Astrocyte (in vitro differentiated cells and primary cell): Measurements from ENCODE around the gene ZSWIM4. TPM values are rescaled to one million over a fixed set of nuclear protein-coding genes. Genes with fewer than 3 reads are reported as not detected.

Experiments
- DNase-seq: peaks from one replicate; pipeline ENCODE4 v3.0.0-alpha.2; 2010; ENCODE audit warnings: low read depth
- FAIRE-seq: peaks from 2 replicates; lab custom pipeline; 2011; peaks lifted over from hg19 to GRCh38; lab: Jason Lieb, UNC
- H2AFZ ChIP-seq: 2 replicates; pipeline ENCODE4 v1.6.0; 2012; ENCODE audit warnings: low read depth, low read length, inconsistent platforms
- H3K27ac ChIP-seq: 2 replicates; pipeline ENCODE4 v1.5.1; 2011; ENCODE audit warnings: low read depth, low read length, inconsistent platforms
- H3K27me3 ChIP-seq: 2 replicates; pipeline ENCODE4 v1.6.0; 2011; ENCODE audit warnings: low read length, inconsistent platforms; ENCODE audit not compliant: insufficient read depth
- H3K36me3 ChIP-seq: 2 replicates; pipeline ENCODE4 v1.5.1; 2011; ENCODE audit warnings: low read length, inconsistent platforms; ENCODE audit not compliant: insufficient read depth
- H3K4me1 ChIP-seq: 2 replicates; pipeline ENCODE4 v1.5.1; 2011; ENCODE audit warnings: low read length, inconsistent platforms; ENCODE audit not compliant: insufficient read depth
- H3K4me2 ChIP-seq: 2 replicates; pipeline ENCODE4 v1.6.0; 2012; ENCODE audit warnings: low read length, inconsistent platforms
- H3K4me3 ChIP-seq: 2 replicates; pipeline ENCODE4 v1.5.1; 2011; ENCODE audit warnings: low read depth, mild to moderate bottlenecking, low read length, inconsistent platforms; ENCODE audit not compliant: insufficient read depth
- H3K79me2 ChIP-seq: 2 replicates; pipeline ENCODE4 v1.6.0; 2012; ENCODE audit warnings: mild to moderate bottlenecking, low read length, inconsistent platforms; ENCODE audit not compliant: insufficient read depth
- H3K9ac ChIP-seq: 2 replicates; pipeline ENCODE4 v1.6.0; 2012; ENCODE audit warnings: mild to moderate bottlenecking, low read length, inconsistent platforms
- H3K9me3 ChIP-seq: 2 replicates; pipeline ENCODE4 v1.5.1; 2012; ENCODE audit warnings: low read depth, mild to moderate bottlenecking, low read length, inconsistent platforms; ENCODE audit not compliant: insufficient read depth
- H4K20me1 ChIP-seq: 2 replicates; pipeline ENCODE4 v1.6.0; 2012; ENCODE audit warnings: low read length, inconsistent platforms; ENCODE audit not compliant: insufficient read depth
- H3K27ac Mint-ChIP-seq: one replicate; pipeline ENCODE4 v1.8.0; 2021; ENCODE audit warnings: mild to moderate bottlenecking, mixed read lengths; ENCODE audit not compliant: unreplicated experiment
- H3K27me3 Mint-ChIP-seq: one replicate; pipeline ENCODE4 v1.8.0; 2021; ENCODE audit warnings: low read depth, mixed read lengths; ENCODE audit not compliant: unreplicated experiment
- H3K36me3 Mint-ChIP-seq: one replicate; pipeline ENCODE4 v1.8.0; 2021; ENCODE audit warnings: low read depth, mixed read lengths; ENCODE audit not compliant: unreplicated experiment
- H3K4me1 Mint-ChIP-seq: one replicate; pipeline ENCODE4 v1.8.0; 2021; ENCODE audit warnings: low read depth, mixed read lengths; ENCODE audit not compliant: unreplicated experiment
- H3K4me3 Mint-ChIP-seq: one replicate; pipeline ENCODE4 v1.8.0; 2021; ENCODE audit warnings: mild to moderate bottlenecking, moderate library complexity, mixed read lengths; ENCODE audit not compliant: unreplicated experiment
- H3K9me3 Mint-ChIP-seq: one replicate; pipeline ENCODE4 v1.8.0; 2021; ENCODE audit warnings: mild to moderate bottlenecking, mixed read lengths; ENCODE audit not compliant: unreplicated experiment
- CTCF ChIP-seq: IDR thresholded peaks from 2 replicates; pipeline ENCODE4 v1.5.1; 2011; ENCODE audit warnings: low read depth, mild to moderate bottlenecking, inconsistent platforms, low read length, moderate library complexity; ENCODE audit not compliant: insufficient read depth
- EZH2 ChIP-seq: IDR thresholded peaks from 2 replicates; pipeline ENCODE4 v1.6.1; 2012; ENCODE audit warnings: mild to moderate bottlenecking, low read length, inconsistent platforms; ENCODE audit not compliant: insufficient read depth
- total RNA-seq: library from RNA; stranded (reverse); gene quantifications from 2 replicates; pipeline ENCODE4 v1.2.1, GENCODE V29; 2021

The ZSWIM4 gene
- total RNA-seq, 1 donor from 2014 or later: 10.6 TPM

- Mint-ChIP-seq H3K36me3 (peaks cover 6% of the 10 kb centered on the region), H3K9me3 (no peaks in the 10 kb centered on the region), H3K4me1 (peaks cover 15% of the 10 kb centered on the region), H3K4me3 (peak overlapping the region; percentile 27), H3K27me3 (no peaks in the 10 kb centered on the region), H3K27ac (peak overlapping the region; percentile 63)
- Histone ChIP-seq H4K20me1 (no peaks in the 10 kb centered on the region), H3K4me2 (no peak overlapping the region), H3K9me3 (no peaks in the 10 kb centered on the region), H2AFZ (no peak overlapping the region), H3K27ac (no peak overlapping the region), H3K36me3 (peaks cover 7% of the 10 kb centered on the region), H3K79me2 (peaks cover under 1% of the 10 kb centered on the region), H3K4me1 (peaks cover 26% of the 10 kb centered on the region), H3K27me3 (no peaks in the 10 kb centered on the region), H3K4me3 (no peak overlapping the region), H3K9ac (no peak overlapping the region)
- DNase-seq: no peak
- TF ChIP-seq CTCF (no peak), EZH2 (no peak)
- FAIRE-seq: no peak
Measured at GRCh38 chr19:13783565-13784500, 11.4 kb upstream of the ZSWIM4 start.

GRCh38 chr19:13784731-13785452 lies 10.4 kb upstream of the ZSWIM4 start:
- no peaks in the 10 kb centered on the region for H3K9me3 ChIP-seq
- H3K9ac ChIP-seq: peak overlapping the region; percentile 55
- H4K20me1 ChIP-seq: no peaks in the 10 kb centered on the region
- H3K4me2 ChIP-seq: peak overlapping the region; percentile 54
- peaks cover 15% of the 10 kb centered on the region for H3K4me1 Mint-ChIP-seq
- no peaks in the 10 kb centered on the region for H3K36me3 ChIP-seq
- no peaks in the 10 kb centered on the region for H3K36me3 Mint-ChIP-seq
- no peaks in the 10 kb centered on the region for H3K79me2 ChIP-seq
- peak overlapping the region; percentile 63 for H2AFZ ChIP-seq
- no peak overlapping the region for H3K4me3 Mint-ChIP-seq
- no peaks in the 10 kb centered on the region for H3K9me3 Mint-ChIP-seq
- DNase-seq (peak; percentile 53), FAIRE-seq (no peak)
- H3K27ac Mint-ChIP-seq: no peak overlapping the region
- peaks cover 28% of the 10 kb centered on the region for H3K4me1 ChIP-seq
- H3K27me3 ChIP-seq: no peaks in the 10 kb centered on the region
- TF ChIP-seq EZH2: no peak
- TF ChIP-seq CTCF: no peak
- no peaks in the 10 kb centered on the region for H3K27me3 Mint-ChIP-seq
- peak overlapping the region; percentile 18 for H3K27ac ChIP-seq
- no peak overlapping the region for H3K4me3 ChIP-seq
